SKM-1 treated with dmso at 0.1 percent for 144 hours (cell line): Measurements from ENCODE around the gene ADPRHL1.
"Not testable (repeated sequence)": the region's sequence is repeated elsewhere in the genome, so short reads cannot be mapped to it uniquely, and the experiment has no call there.

Experiments
- DNase-seq: peaks from one replicate; lab custom pipeline; 2025; ENCODE audit not compliant: unreplicated experiment; lab: John Stamatoyannopoulos, UW

ADPRHL1 gene

DNA sequence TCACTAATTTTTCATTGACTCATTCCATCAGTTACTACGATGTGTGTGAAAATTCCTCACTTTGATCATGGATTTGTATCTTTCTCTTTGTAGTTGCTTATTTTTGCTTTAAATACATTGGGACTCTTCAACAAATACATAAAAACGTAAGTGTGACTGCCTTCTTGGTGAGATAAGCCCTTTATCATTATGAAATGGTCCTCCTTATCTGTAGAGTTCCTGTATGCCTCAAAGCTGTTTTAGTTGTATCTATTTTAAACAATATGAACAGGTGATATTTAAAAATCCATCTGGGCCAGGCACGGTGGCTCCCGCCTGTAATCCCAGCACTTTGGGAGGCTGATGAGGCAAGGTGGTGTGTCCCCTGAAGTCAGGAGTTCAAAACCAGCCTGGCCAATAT is 25.9 kb upstream of the ADPRHL1 start:
- DNase-seq, result no peak

DNA sequence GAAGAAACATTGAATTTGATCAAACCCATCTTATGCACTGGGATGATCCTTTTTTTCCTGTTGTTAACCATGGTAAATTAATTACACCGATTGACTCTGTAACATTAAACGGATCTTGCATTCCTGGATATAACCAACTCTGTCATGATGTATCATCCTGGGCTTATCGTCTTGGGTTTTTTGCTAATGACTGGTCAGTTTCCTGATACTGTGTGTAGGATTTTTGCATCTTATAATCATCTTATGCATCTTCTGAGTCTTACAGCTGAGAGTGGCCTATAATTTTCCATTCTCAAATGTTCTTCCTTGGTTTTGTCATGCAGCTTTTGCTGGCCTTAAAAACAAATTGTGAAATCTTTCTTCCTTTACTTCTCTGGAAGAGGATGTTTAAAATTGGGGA is 24.4 kb upstream of the ADPRHL1 start:
- DNase-seq, result no peak

DNA sequence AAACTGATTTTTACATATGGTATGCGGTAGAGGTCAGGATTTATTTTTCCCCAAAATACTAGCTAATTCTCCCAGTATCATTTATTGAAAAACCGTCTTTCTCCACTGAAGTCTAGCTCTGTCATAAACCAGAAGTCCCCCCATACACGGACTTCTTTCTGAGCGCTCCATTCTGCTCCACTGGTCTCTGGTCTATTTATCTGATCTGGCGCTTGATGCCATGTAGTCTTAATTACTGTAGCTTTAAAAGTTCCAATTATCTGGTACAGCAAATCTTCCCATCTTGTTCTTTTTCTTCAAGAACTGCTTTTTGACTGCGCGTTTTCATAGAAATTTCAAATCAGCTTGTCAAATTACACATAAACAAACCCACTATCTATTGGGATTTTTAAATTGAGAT is 23.5 kb upstream of the ADPRHL1 start:
- DNase-seq, result no peak

DNA sequence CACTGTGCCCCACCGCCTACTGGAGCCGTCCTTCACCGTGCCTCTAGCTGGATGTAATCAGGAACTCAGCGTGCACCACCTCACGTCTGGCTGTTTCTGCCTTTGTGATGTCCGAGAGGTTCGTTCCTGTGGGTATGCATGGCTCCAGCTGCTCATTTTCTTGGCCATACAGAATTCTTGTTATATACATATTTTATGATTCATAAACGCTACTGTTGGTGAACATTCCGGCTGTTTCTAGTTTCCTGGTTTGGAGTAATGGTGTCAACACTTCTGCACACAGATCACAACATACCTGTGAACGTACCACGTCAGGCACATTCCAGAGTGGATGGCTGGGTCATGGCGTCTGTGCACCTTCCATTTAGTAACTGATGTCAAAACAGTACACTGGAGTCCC is 22.6 kb upstream of the ADPRHL1 start:
- DNase-seq, result no peak

DNA sequence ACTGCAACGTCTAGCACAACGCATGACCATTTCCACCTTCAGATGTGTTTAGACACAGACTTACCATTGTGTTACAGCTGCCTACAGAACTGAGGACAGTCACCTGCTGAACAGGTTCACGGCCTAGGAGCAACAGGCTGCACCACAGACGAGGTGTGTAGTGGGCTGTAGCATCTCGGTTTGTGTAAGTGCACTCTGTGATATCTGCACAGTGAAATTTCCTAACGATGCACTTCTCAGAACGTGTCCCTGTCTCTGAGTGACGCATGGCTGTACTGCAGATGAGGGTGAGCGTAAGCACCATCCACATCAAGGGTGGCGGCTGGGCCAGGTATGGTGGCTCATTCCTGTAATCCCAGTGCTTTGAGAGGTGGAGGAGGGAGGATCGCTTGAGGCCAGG is 22.0 kb upstream of the ADPRHL1 start:
- DNase-seq, result no peak

DNA sequence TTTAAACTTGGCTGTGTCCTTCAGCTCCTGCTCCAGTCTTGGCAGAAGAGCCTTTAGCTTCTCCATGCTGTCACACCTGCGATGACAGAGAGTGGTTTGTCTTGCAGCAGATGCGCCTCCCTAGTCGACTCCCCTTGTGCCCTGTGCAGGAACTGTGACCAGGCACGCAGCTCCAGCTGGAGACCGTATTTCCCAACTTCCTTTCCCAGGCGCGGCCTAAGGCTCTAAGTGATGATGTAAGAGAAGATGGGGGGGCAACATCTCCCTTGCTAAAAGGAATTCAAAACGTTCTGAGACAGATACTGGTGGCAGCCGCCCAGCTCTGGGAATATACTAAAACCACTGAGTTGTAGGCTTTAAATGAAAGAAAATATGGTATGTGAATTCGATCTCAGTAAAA is 20.9 kb upstream of the ADPRHL1 start:
- DNase-seq, result peak; percentile 82

DNA sequence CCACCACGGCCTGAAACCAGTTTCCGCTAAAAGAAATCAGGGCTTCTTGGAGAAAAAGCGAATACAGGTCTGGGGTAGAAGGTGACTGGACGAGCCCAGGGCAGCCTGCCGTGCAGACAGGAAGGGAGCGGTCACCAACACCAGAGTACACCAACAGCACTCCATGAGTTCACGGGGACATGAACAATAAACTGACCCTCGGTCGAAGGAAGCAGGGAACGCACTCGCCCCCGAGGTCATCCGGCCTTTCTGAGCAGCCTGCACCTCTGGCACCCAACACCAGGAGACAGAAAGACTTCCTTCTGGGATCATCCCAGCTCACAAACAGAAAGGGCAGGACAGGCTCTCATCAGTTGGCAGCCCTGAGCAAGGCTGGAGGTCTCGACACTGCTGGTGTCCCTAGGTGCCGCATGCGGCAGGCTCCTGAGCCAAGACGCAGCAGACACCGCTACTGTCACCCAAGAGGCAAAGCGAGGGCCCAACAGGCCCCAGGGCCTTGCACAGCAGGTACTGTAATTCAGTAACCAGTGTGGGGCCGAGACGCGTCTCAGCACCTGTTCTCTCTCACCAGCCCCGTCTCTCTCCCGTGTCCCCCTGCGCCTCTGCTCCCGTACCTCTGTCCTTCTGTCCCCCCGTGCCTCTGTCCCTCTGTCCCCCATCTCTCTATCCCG is 19.2 kb upstream of the ADPRHL1 start:
- no peak for DNase-seq

DNA sequence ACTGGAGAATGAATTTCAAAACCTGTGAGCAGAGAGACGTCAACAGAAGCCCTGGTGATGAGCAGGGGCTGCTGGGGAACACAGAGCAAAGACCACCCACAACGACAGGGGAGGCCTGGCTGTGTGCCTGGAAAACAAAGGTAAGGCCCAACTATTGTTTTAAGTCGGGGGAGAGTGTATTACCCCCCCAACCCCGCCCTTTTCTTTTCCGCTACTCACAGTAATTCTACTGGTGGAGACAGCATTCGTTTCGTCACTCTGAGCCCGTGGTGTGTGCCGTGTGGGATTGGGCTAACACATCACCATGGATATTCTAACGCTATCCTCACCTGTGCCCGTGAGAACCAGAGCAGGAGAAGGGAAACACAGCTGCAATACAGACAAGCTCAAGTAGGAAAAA is 18.6 kb upstream of the ADPRHL1 start:
- DNase-seq, result no peak

DNA sequence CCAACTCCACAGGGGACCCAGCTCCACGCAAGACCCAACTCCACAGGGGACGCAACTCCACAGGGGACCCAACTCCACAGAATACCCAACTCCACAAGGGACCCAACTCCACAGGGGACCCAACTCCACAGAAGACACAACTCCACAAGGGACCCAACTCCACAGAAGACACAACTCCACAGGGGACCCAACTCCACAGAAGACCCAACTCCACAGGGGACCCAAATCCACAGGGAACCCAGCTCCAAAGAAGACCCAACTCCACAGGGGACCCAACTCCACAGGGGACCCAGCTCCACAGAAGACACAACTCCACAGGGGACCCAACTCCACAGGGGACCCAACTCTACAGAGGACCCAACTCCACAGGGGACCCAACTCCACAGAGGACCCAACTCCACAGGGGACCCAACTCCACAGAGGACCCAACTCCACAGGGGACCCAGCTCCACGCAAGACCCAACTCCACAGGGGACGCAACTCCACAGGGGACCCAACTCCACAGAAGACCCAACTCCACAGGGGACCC is 17.4 kb upstream of the ADPRHL1 start:
- DNase-seq, result not testable (repeated sequence)

DNA sequence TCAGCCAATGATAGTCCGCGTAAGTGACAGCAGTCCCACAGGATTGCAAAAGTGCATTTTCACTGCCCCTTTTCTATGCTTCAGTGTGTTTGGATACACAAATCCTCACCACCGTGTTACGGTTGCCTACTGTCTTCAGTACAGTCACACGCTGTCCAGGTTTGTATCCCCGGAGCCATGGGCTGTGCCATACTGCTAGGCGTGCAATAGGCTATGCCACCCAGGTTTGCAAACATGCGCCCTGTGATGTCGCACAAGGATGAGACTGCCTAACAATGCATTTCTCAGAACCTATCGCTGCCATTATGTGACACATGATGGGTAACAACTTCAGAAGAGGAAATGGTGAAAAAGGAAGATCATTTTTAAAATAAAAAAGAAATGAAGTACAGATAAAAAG is 16.8 kb upstream of the ADPRHL1 start:
- no peak for DNase-seq

DNA sequence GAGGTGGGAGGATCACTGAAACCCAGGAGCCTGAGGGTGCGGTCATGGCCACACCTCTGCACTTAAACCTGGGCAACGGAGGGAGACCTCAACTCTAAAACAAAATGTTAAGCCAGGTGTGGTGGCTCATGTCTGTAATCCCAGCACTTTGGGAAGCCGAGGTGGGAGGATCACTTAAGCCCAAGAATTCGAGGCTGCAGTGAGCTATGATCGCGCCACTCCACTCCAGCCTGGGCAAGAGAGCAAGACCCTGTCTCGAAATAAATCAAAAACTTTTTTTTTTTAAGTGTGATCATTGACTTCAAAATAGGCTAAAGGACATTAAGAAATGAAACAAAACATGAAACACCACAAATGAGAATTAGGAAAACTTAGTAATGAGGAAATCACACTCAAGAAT is 16.3 kb upstream of the ADPRHL1 start:
- DNase-seq, result no peak

DNA sequence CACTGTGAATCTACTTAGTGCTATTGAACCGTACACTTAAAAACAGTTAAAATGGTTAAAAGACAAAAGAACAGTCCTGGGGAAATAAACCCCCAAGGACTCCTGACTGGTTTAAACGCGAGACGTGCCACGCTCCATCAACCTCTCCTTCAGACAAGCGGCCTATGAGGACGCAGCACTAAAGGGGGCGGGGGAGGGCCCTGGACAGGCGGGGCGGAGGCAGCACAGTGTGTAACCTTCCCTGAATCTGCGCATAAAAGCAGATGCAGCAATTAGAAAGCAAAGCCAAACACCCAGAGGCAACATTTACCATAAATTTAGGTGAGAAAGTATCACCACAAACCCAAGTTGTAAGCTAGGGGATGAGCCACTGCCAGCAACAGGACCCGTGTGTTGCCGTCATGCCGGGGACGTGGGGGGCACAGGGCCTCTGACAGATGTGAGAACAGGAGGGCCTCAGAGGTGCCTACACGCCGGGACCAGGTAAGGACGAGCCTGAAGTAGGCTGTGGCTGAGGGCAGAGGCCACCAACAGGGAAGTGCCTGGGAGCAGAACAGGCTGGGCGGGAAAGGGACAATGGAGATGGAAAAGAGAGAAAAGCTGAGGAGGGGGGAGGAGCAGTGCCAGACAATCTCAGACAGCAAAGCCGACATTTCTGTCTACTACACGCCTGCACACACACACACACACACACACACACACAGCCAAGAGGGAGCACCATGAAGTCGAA is 15.3 kb upstream of the ADPRHL1 start:
- DNase-seq, result no peak

DNA sequence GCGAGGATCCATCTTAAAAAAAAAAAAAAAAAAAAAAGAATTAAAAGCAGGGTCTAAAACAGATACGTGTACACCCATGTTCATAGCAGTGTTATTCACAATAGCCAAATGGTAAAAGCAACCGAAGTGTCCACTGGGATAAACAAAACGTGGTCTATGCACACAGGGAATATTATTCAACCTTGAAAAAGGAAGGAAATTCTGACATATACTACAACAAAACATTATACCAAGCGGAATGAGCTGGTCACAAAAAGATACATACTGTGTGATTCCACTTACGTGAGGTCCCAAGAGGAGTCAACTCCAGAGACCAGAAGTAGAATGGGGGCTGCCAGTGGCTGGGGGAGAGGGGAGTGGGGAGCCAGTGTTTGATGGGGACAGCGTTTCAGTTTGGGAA is 14.7 kb upstream of the ADPRHL1 start:
- no peak for DNase-seq

DNA sequence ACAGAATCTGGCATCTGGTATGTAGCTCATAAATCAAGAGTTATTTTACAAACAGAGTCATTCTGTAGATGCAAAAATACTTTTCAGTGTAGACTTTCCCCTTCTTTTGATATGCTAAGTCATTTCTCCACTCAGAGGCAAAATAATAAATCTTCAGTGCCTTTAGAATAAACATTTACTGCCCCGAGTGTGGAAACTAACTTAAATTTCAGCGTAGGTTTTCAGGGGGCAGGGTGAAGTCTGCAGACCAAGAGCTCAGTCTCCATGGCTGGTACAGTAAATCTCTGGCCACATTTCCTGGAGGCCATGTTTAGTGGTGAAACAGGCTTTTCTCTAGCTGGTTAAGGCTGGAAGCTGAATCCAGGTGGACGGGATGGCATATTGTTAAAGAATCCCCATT is 13.1 kb upstream of the ADPRHL1 start:
- DNase-seq, result no peak

DNA sequence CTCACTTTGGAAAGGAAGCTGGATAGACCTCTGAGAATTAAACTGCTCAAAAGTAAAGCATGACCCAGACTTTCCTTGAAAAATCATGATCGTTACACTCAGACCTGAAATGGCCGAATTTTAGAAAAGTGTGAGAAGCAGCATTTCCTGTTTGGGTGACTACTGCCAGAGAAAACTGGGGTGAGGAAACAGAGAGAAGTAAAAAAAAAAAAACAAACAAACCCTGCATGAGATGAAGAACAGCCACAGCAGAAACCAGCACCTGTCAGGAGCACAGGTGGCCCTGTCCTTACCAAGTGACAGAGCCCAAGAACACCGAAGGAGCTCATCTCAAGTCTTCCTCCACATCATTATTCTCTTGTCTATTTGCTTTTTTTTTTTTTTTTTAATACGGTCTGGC is 12.0 kb upstream of the ADPRHL1 start:
- no peak for DNase-seq

DNA sequence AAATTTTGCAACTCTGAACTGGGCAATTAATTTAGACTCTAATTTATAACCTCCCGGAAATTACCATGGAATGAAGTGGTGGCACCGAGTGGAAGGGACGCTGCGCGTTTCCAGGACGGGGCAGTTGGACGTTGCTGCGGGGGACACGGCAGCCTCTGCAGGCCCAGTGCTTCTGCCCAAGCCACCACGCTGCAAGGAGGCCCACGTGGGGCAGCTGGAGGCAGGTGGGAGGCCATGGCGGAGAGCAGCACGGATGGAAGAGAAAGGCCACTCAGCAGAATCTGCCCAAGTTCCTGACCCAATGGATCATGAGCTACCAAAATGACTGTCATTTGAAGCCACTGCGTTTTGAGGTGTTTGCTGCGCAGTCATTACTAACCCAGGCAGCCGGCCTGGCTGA is 11.2 kb upstream of the ADPRHL1 start:
- DNase-seq, result no peak

DNA sequence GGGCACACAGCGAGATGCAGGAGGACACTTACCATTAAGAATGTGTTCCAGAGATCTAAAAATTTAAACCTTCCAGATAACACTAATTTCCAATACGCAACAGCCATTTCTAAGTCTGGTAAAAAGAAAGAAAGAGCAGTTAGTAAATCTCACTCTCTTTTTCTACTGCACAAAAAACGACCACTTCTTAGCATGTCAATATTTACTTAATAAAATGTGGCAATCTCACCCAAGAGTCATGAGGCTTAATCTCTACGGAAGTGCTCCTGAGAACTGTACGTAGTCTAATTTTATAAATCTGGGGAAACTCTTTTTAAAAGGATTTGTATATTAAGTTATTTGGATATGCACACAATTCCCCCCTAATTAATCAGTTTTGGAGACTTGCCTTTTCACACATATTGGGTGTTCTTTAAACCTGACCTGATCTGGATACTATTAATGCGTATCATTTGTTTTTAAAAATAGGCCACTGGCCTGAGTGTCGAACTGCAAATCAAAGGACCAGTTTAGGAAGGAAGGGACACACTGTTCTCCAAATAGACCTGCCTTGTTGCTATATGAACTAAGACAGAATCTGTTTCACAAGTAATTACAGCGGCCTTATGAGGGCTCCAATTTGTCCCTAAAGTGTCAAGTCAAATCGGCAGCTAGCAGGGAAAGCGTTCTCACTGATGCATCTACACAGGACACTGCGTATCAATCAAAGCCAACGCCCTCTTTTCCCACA is 7.9 kb upstream of the ADPRHL1 start:
- no peak for DNase-seq

DNA sequence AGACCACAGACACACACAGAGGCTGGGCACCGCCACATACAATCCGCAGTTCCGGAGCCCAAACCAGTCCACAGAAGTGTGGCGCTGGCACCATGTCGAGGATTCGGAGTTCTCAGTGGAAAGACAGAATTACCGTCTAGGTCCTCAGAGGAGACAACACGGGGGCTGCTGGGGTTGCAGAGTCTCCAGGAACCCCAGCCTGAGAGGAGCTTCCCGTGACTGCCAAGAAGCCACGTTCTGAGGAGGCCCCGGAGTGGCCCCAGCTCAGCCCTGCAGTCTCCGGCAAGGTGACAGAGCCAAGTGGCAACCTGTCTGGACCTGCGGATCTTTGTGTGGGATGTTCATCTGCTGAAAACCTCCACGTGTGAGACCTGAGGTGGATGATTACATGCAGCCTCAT is 7.3 kb upstream of the ADPRHL1 start:
- DNase-seq, result no peak

DNA sequence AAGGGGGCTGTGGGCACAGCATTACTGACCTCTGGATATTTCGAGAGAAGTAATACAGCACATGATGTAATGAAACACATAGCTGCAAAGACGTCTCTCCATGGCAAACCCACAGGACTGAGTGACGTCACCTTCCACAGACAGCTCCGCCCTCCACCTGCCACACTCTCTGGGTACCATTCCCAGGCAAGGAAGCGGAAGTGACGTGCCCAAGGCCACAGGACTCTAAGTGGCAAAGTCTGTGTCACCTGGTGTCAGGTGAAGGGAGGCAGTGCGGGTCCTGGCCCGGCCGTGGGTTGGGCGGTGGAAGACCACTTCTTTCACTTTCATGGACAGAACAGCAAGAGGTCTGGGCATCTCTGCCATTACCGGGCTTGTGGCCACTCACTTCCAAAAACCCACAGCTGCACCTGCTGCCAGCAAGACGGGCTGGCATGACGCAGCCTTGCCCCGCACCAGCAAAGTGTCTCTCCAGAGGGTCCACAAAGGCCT is 6.8 kb upstream of the ADPRHL1 start:
- no peak for DNase-seq

DNA sequence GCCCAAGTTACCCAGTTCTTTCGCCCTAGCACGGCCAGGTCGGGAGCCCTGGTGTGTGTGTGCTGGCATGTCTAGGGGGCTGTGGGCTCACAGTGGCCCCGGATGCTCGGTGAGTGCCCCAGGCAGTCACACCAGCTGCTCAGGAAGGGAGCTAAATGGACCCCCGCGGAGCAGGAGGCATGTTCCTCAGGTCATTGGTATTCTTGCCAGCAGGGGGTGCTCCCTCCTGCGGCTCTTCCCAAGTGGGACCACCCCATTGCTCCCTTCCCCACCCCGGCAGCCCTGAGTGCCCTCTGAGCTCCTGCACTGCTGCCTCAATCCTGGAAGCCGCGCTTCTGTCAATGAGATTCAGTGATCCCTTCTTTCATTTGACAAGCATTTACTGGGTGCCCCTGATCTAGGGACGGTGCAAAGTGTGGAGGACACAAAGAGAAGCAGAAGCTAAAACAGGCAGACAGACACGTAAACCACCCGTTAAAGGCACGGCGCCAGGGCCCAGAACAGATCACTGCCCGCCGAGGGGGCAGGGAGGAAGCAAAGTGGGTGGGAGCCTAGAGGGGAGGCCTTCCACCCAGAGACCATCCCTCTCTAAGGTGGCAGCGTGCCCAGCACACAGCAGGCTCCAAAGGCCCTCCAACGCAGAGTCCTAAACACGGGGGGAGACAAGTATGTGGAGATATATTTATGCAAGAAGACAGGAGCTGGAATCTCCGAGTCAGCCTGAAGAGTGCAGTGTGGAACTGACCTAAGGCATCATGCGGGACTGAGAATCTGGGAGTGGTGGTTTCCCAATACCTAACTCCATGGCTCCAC is 5.2 kb upstream of the ADPRHL1 start:
- DNase-seq, result no peak

DNA sequence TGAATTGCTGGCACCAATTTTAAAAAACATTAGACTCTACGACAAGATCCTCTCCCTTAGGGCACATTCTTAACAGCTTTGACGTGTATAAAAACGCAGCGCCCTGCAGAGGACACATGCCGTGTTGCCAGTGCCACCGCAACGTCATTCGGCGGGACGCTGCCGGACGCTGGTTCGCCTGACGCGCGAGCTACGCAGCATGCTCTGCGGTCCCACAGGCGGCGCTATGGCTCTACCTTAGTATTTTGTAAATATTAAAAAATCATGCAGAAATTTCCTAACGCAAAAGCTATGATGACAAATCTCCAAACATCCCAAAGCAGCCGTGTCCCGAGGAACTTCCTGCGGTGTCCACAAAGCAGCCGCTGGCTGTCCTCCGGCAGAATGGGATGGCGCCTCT is 4.2 kb upstream of the ADPRHL1 start:
- DNase-seq, result no peak
